Activated CD4-positive, alpha-beta T cell treated with anti-CD3 and anti-CD28 coated beads, Interleukin-2, amount 50 U/mL, for 24 hours (primary cell): ENCODE results near the gene PKNOX2.

Source experiments
- DNase-seq, 2 donors: peaks; one replicate each; pipeline ENCODE4 v3.0.0-alpha.2; 2020; ENCODE audit warnings: low read depth in 1 of 2, low spot score in 1 of 2

PKNOX2 gene

GRCh38 chr11:125333354-125334073 is 169.0 kb downstream of the PKNOX2 start:
- no peak for DNase-seq

- DNase-seq: no peak
These were observed 170.6 kb downstream of the PKNOX2 start for GRCh38 chr11:125335106-125335505.

DNA sequence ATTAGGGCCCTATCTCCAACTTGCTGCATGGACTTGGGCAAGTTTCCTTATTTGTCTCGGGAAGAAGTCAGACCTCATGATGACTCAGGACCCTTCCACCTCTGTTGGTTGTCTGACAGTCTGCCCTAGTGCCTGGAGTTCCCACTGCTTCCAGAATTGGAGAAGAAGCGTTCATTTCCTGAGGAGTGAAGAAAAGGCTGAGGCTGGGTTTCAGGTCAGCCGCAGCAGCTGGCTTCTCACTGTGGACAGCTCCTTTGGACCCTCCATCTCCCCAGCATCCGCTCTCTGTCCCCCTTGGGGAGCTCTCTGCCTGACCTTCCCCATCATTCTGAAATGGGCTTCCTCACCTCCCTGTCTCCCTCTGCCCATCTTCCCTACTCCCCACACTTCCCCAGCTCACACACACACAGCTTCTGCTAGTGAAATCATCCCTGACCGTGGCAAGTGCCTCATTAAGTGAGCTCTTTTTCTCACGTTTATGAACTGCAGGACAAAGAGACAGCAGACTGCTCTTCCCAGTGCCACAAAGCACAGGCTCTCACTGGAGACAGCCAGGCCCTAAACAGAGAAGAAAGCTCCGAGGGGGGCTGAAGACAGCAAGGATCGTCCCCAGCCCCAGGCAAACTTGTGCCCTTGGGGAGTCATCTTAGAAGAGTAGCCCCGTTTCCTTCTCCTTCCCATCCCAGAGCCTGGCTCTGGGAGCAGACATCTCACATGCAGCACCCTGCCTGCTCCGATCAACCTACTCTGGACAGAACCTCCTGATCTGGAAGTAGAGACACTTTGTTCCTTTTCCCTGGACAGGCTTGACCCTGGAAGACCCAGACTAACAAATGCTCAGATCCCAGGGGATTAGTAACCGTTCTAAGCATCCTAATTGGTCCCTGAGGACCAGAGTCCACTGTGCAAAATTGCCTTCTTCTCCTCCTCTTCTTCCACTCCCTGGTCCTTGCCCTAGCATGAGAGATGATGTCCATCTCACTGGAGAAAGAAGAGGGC is 173.6 kb downstream of the PKNOX2 start:
- no peak for DNase-seq

DNA sequence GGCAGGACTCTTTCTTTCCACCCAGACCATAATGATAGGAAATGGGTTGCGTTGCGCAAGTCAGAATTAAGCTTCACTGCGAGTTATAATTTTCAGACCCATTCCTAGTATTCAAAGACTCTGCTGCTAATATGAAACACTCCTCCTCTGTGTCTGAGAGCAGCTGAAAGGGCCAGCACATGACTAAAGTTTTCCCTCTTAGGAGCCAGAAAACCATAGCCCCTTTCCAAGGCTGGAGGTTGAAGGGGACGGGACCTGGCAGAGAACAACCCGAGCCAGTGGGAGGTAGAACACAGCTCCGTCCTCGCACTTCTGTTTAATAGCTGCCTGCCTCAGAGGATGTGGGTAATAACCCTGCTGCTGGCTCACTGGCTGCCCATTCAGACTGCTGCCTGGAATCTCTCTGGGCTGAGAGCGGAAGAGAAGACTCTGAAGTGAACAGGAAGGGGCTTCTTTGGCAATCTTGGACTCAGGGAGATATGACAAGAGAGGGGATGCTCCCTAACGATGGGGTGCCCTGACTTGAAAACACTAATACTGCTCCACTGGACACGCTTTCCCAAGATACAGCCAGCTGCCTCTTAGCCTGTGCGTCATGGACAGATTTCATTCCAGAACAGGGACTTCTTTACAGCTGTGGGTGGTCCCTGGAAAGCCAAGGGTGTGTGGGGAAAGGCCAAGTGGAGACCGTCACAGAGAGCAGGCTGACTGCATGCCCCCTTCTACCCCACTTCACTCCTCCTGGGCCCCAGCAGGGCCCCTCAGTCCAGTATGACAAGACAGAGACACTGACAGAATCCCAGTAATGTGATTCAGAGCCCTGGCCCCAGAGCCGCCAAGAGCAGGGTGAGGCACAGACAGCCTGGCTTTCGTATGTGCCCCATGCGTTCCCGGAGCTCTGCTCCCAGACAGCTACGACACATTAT is 174.6 kb downstream of the PKNOX2 start:
- no peak for DNase-seq

DNA sequence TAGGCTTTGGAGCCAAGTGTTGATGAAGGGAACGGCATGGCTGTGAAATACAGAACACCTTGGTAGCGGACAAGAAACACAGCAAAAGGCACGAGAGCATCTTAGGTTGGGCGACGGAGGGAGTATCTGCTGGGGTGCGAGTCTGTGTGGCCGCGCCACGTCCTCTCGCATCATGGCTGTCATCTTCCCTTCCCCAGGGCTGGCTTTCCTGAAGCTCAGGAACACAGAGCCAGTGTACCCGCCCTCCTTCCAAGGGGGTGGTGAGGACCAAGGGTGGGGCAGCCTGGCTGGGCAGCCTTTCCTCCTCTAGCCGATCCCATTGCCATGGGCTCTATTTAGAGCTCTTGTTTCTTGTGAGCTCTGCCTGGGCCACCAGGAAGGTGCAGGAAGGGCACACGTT is 177.1 kb downstream of the PKNOX2 start:
- DNase-seq: no peak

- DNase-seq: no peak
These were observed 177.9 kb downstream of the PKNOX2 start for GRCh38 chr11:125342281-125342930.

DNA sequence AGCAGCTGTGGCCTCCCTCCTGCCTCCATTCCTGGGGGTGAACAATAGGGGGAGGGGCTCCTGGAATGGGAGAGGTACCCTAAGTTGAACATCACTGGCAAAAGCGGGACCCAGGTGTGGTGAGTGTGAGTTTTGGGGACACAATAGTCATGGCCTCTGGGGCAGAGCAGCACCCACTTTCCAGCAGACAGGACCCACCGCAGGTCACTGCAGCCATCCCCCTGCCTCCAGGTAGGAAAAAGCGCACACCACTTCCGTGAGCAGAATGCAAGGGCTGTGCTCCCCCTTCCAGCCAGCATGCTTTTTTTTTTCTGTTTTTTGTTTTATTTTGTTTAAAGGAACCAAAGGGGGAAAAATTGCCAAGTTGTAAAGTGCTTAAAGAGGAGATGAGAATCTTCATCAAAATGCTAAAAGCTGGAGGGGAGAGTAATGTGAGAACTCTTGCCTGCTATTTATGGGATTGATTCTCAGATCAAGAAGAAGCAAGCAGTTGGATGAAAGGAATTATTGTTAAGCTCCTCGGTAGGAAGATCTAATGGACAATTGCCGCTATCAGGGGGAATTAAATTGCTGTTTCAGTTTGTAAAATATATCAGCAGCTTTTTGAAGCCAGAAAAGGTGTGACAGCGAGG is 178.7 kb downstream of the PKNOX2 start:
- no peak for DNase-seq

DNA sequence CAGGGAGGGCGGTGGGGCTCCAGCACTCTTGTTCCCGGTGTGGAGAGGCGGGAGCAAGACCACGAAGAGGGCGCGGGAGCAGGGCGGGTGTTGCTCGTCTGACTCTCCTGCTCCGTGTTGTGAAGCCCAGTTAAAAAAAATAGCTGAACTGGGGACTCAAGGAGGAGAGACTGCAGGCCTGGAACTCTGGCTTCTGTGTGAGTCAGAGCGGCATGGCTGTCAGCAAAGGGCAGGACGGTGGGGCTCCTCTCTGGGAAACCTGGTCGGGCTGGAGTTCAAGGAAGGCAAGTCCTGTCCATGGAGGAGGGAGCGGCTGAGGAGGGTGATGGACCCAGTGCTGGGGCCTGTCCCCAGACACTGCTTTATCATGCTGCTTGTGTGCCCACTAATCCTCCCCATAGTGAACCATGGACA is 179.2 kb downstream of the PKNOX2 start:
- no peak for DNase-seq

- no peak for DNase-seq
These were observed 180.4 kb downstream of the PKNOX2 start for GRCh38 chr11:125344846-125345420.

- DNase-seq: no peak
These were observed 181.0 kb downstream of the PKNOX2 start for GRCh38 chr11:125345421-125346178.

DNA sequence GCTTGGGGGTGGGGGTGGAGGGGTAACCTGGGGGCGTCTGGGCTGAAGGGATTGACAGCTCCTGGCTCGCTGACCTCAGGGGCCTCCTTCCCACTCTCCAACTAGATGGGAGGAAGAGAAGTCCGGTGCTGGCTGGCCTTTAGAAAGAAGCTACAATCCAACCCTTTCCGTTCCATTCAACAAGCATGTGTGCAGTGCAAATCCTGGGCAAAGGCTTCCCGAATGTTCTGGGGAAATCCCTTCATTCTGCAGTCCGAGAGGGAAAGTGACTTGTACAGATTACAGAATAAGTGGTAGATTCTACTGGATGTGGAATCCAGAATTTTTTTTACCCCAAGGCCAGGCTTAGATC is 181.6 kb downstream of the PKNOX2 start:
- DNase-seq: no peak

DNA sequence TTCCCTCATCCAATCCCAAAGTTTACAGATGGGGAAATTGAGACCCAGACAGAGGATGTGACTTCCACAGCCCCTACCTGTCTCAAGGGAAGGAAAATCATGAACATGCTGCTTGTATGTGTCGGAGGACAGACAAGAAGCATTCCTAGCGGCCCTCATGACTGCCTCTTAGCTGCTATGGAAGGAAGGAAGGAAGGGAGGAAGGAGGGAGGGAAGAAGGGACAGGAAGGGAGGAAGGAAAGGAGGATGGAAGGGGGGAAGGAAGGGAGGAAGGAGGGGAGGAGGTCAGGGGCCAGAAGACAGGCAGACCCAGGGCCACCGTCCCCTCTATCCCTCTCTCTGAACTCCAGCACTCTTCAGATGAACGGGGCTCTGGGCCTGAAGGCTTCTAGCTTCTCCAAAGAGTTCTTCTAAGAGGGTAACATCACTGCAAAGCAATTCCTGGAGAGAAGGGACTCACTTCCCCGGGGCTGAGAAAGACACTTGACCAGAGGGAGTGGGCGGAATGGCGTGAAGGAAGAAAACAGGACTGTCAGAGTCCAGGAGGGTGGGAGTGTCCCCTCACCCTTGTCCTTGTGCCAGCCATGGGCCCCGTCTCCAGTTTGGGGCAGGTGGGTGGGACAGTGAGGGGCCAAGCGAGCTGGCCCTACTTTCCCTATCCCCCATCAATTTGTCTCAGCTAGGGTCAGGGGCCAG is 182.2 kb downstream of the PKNOX2 start:
- DNase-seq: no peak

GRCh38 chr11:125347261-125347585 is 182.7 kb downstream of the PKNOX2 start:
- DNase-seq: no peak

DNA sequence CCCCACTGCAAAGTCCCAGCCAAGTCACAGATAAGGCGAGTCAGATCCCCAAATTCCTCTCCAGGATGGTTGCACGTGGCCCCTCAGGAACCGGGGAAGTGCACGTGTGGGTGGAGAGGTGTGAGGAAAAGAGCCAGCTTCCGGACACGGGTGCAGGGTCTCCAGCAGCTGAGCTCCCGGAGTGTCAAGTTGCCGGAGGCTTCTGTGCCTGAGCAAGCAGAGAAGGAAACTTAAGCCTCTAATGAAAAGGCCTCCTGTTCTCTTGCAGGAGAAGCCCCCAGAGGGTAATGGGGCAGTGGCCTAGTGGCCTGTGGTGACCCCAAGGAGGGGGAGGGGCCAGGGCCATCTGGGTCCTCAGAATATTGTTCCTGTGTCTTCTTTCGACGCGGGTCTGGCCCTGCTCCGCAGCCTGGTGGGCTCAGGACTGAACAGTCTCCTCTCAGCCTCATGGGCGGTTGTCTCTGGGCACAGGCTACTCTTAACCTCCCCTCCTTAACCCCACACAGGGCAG is 183.6 kb downstream of the PKNOX2 start:
- DNase-seq: no peak

- no peak for DNase-seq
These were observed 184.2 kb downstream of the PKNOX2 start for GRCh38 chr11:125348674-125349309.

GRCh38 chr11:125350206-125351032 is 185.9 kb downstream of the PKNOX2 start:
- no peak for DNase-seq
